HK-2 (cell line): ENCODE measurements around the gene DCTN2.
"Not testable (repeated sequence)": the region's sequence is repeated elsewhere in the genome, so short reads cannot be mapped to it uniquely, and the experiment has no call there.

Experiments
- DNase-seq: peaks from one replicate; pipeline ENCODE4 v3.0.0-alpha.2; 2018; ENCODE audit not compliant: unreplicated experiment

The DCTN2 gene

GRCh38 chr12:57577981-57578758 is 31.2 kb upstream of the DCTN2 start:
- no peak for DNase-seq

GRCh38 chr12:57576613-57577160 is 29.7 kb upstream of the DCTN2 start:
- DNase-seq = no peak

GRCh38 chr12:57575771-57576612 is 29.0 kb upstream of the DCTN2 start:
- no peak for DNase-seq

GRCh38 chr12:57574795-57575194 is 27.8 kb upstream of the DCTN2 start:
- no peak for DNase-seq

GRCh38 chr12:57571926-57572762 is 25.2 kb upstream of the DCTN2 start:
- no peak for DNase-seq

GRCh38 chr12:57570438-57570837 is 23.4 kb upstream of the DCTN2 start:
- not testable (repeated sequence) for DNase-seq

GRCh38 chr12:57569858-57570257 is 22.9 kb upstream of the DCTN2 start:
- no peak for DNase-seq

- DNase-seq = no peak
Measured at GRCh38 chr12:57568838-57569237, 21.8 kb upstream of the DCTN2 start.

- no peak for DNase-seq
Measured at GRCh38 chr12:57564178-57564740, 17.3 kb upstream of the DCTN2 start.

- no peak for DNase-seq
Measured at GRCh38 chr12:57563358-57563757, 16.4 kb upstream of the DCTN2 start.

GRCh38 chr12:57561117-57561516 is 14.1 kb upstream of the DCTN2 start:
- not testable (repeated sequence) for DNase-seq

GRCh38 chr12:57560516-57560915 is 13.5 kb upstream of the DCTN2 start:
- no peak for DNase-seq

- DNase-seq = no peak
Measured at GRCh38 chr12:57558864-57559263, 11.9 kb upstream of the DCTN2 start.

GRCh38 chr12:57554897-57555296 is 7.9 kb upstream of the DCTN2 start:
- DNase-seq = no peak

- no peak for DNase-seq
Measured at GRCh38 chr12:57554453-57554852, 7.5 kb upstream of the DCTN2 start.

GRCh38 chr12:57553343-57554202 is 6.6 kb upstream of the DCTN2 start:
- DNase-seq = no peak

- peak; percentile 20 for DNase-seq
Measured at GRCh38 chr12:57552835-57553313, 5.9 kb upstream of the DCTN2 start.

GRCh38 chr12:57552306-57552651 is 5.3 kb upstream of the DCTN2 start:
- no peak for DNase-seq

- no peak for DNase-seq
Measured at GRCh38 chr12:57551637-57552305, 4.8 kb upstream of the DCTN2 start.
